ENCODE results near the gene ABHD17C. TPM values are rescaled to one million over a fixed set of nuclear protein-coding genes. Genes with fewer than 3 reads are reported as not detected.

Gene ABHD17C
- total RNA-seq, 1 experiment from 2014 or later: 42.2 TPM

DNA sequence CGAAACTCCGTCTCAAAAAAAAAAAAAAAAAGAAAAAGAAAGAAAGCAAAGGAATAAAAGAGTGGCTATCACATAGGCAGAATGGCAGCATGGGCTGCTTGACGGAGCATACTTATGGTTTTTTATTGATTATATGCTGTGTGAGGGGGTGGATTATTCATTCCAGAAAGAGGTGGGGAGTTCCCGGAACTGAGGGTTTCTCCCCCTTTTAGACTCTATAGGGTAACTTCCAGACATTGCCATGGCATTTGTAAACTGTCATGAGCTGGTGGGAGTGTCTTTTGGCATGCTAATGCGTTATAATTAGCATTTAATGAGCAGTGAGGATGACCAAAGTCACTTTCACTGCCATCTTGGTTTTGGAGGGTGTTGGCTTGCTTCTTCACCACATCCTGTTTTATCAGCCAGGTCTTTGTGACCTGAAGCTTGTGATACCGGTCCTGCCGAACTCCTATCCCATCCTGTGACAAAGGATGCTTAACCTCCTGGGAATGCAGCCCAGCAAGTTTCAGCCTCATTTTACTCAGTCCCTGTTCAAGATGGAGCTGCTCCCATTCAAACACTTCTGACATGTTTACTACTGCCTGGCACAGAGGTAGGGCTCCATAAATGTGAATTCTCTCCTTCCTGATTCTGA is 15.8 kb upstream of the ABHD17C start:
- BruUV-seq (replicated peaks): no TSS peak
- CTCF ChIA-PET: interaction anchor here (0.7 kb wide), 1 partner anchor 19 kb away, joined by 11 read pairs; no protein-coding TSS in a partner anchor
- Histone ChIP-seq H3K27me3 (ENCODE audit: insufficient read depth, low read depth) (no peaks in the 10 kb centered on the region), H3K36me3 (ENCODE audit: low read depth) (no peaks in the 10 kb centered on the region), H3K9me2 (ENCODE audit: insufficient read depth) (no peaks in the 10 kb centered on the region), H4K20me1 (ENCODE audit: insufficient read depth) (no peaks in the 10 kb centered on the region), H3F3A (ENCODE audit: insufficient read depth, low read depth) (peaks cover 43% of the 10 kb centered on the region), H3K4me2 (peak overlapping the region; percentile 75), H3K4me3 (peak overlapping the region; percentile 27; the same call in 1 of the 2 replicates), H3K4me1 (replicated peaks; ENCODE audit: insufficient read depth) (peaks cover 67% of the 10 kb centered on the region), H2AFZ (peak overlapping the region; percentile 63; the same call in 1 of the 2 replicates), H3K27ac (peak overlapping the region; percentile 90), H3K9me3 (ENCODE audit: insufficient read depth, low read depth) (no peaks in the 10 kb centered on the region), H3K79me2 (ENCODE audit: low read depth) (no peaks in the 10 kb centered on the region)
- intact Hi-C loops (cut with micrococcal nuclease; ENCODE audit: unreplicated experiment): loop anchor here (1.0 to 5.0 kb wide), 6 partner anchors 18 to 288 kb away; no protein-coding TSS in a partner anchor
- peak; percentile 80 to 97 for DNase-seq
- POLR2A ChIA-PET (ENCODE audit: unreplicated experiment): no interaction called here
- TF ChIP-seq, protein P1, sequence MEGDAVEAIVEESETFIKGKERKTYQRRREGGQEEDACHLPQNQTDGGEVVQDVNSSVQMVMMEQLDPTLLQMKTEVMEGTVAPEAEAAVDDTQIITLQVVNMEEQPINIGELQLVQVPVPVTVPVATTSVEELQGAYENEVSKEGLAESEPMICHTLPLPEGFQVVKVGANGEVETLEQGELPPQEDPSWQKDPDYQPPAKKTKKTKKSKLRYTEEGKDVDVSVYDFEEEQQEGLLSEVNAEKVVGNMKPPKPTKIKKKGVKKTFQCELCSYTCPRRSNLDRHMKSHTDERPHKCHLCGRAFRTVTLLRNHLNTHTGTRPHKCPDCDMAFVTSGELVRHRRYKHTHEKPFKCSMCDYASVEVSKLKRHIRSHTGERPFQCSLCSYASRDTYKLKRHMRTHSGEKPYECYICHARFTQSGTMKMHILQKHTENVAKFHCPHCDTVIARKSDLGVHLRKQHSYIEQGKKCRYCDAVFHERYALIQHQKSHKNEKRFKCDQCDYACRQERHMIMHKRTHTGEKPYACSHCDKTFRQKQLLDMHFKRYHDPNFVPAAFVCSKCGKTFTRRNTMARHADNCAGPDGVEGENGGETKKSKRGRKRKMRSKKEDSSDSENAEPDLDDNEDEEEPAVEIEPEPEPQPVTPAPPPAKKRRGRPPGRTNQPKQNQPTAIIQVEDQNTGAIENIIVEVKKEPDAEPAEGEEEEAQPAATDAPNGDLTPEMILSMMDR (conservative IDR thresholded peaks at IDR 0.05): no peak
- no peak for TF ChIP-seq EZH2 (IDR thresholded peaks at IDR 0.05; ENCODE audit: low read depth)

DNA sequence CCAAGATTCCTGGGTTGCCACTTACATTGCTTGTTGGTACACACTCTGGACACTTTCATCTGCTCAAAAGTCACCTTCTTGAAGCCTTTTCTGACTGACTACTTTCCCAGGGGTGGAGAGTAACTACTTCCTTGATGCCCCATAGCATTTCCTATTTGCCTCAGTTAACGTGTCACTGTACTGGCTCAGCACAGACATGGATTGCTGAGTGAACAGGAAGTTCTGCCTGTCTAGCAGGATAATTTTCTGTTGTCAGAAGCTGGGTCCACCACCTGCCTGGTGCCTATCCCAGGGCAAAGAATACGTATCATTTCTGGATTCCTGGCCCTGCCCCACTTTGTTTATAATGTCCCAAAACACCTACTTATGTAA is 15.3 kb upstream of the ABHD17C start:
- no peak for TF ChIP-seq EZH2 (IDR thresholded peaks at IDR 0.05; ENCODE audit: low read depth)
- TF ChIP-seq, protein P1 (conservative IDR thresholded peaks at IDR 0.05): no peak
- ChIA-PET POLR2A (ENCODE audit: unreplicated experiment) (no interaction called here), CTCF (interaction anchor here (0.6 kb wide), 1 partner anchor 16 kb away, joined by 4 read pairs; no protein-coding TSS in a partner anchor)
- BruUV-seq (replicated peaks): TSS peak; percentile 71
- peak overlapping the region; percentile 27; the same call in 1 of the 2 replicates for H3K4me3 ChIP-seq
- H3K36me3 ChIP-seq (ENCODE audit: low read depth): no peaks in the 10 kb centered on the region
- H3K9me3 ChIP-seq (ENCODE audit: insufficient read depth, low read depth): no peaks in the 10 kb centered on the region
- intact Hi-C loops (cut with micrococcal nuclease; ENCODE audit: unreplicated experiment): loop anchor here (1.0 to 5.0 kb wide), 6 partner anchors 17 to 288 kb away; no protein-coding TSS in a partner anchor
- H3K79me2 ChIP-seq (ENCODE audit: low read depth): no peaks in the 10 kb centered on the region
- no peaks in the 10 kb centered on the region for H3K9me2 ChIP-seq (ENCODE audit: insufficient read depth)
- peak overlapping the region; percentile 63; the same call in 1 of the 2 replicates for H2AFZ ChIP-seq
- peak overlapping the region; percentile 90 for H3K27ac ChIP-seq
- DNase-seq: peak in 1 of 2 experiments; percentile 84
- no peaks in the 10 kb centered on the region for H3K27me3 ChIP-seq (ENCODE audit: insufficient read depth, low read depth)
- H3F3A ChIP-seq (ENCODE audit: insufficient read depth, low read depth): peaks cover 43% of the 10 kb centered on the region
- peaks cover 67% of the 10 kb centered on the region for H3K4me1 ChIP-seq (replicated peaks; ENCODE audit: insufficient read depth)
- peak overlapping the region; percentile 75 for H3K4me2 ChIP-seq
- no peaks in the 10 kb centered on the region for H4K20me1 ChIP-seq (ENCODE audit: insufficient read depth)

DNA sequence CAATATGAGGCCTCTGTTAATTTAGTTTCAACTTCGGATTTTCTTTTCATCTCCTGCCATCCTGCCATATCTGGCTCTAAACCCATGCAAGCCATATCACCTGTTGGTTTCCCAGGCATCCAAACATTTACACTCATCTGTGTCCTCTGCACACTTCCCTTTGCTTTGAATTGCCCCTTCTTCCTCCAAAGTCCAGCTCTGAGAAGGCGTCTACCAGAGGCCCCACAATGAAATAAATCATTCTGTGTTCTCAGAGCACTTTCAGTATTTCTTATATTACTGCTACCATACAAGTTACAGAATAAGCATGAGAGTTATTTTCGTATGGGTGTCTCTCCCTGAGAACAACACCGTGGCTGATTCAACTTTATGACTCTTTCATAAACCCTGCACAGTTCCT is 12.9 kb upstream of the ABHD17C start:
- H3K9me3 ChIP-seq (ENCODE audit: insufficient read depth, low read depth): no peaks in the 10 kb centered on the region
- peaks cover 40% of the 10 kb centered on the region for H3F3A ChIP-seq (ENCODE audit: insufficient read depth, low read depth)
- no peaks in the 10 kb centered on the region for H3K79me2 ChIP-seq (ENCODE audit: low read depth)
- no peaks in the 10 kb centered on the region for H3K36me3 ChIP-seq (ENCODE audit: low read depth)
- H3K27ac ChIP-seq: no peak overlapping the region
- no peaks in the 10 kb centered on the region for H3K9me2 ChIP-seq (ENCODE audit: insufficient read depth)
- BruUV-seq (replicated peaks): no TSS peak
- TF ChIP-seq EZH2 (IDR thresholded peaks at IDR 0.05; ENCODE audit: low read depth): no peak
- TF ChIP-seq, protein P1 (conservative IDR thresholded peaks at IDR 0.05): no peak
- H2AFZ ChIP-seq: no peak overlapping the region
- no peak overlapping the region for H3K4me2 ChIP-seq
- H3K27me3 ChIP-seq (ENCODE audit: insufficient read depth, low read depth): no peaks in the 10 kb centered on the region
- no peaks in the 10 kb centered on the region for H4K20me1 ChIP-seq (ENCODE audit: insufficient read depth)
- intact Hi-C loops (cut with micrococcal nuclease; ENCODE audit: unreplicated experiment): no loop called here
- peaks cover 60% of the 10 kb centered on the region for H3K4me1 ChIP-seq (replicated peaks; ENCODE audit: insufficient read depth)
- DNase-seq: no peak
- CTCF ChIA-PET: no interaction called here
- no peak overlapping the region for H3K4me3 ChIP-seq
- POLR2A ChIA-PET (ENCODE audit: unreplicated experiment): interaction anchor here (0.5 to 1.4 kb wide), 2 partner anchors 13 to 25 kb away, joined by 5 read pairs; partner anchors contain the start of gene ABHD17C

Measured in PC-9 (cell line).